H1 (cell line): ENCODE results near the gene IGFBP4. TPM values are rescaled to one million over a fixed set of nuclear protein-coding genes. Genes with fewer than 3 reads are reported as not detected.

Experiments
- CTCF ChIA-PET: fragments of 300-600 bp; sonication (Branson Sonifier 250); formaldehyde crosslinking; loops from one replicate; lab custom pipeline; 2021; ENCODE audit not compliant: partially characterized antibody; lab: Charles Lee
- POLR2A ChIA-PET: fragments of 300-600 bp; sonication (Branson Sonifier 250); formaldehyde crosslinking; loops from one replicate; lab custom pipeline; 2021; ENCODE audit warnings: inconsistent platforms; ENCODE audit not compliant: partially characterized antibody; lab: Charles Lee
- DNase-seq, 2 experiments: peaks; one replicate each; pipeline versions ENCODE4 v3.0.0 to v3.0.0-alpha.2; 2010 to 2022; ENCODE audit warnings: low spot score in 2 of 2, low read depth in 1 of 2, mixed read lengths in 1 of 2
- FAIRE-seq: peaks from 2 replicates; lab custom pipeline; 2011; peaks lifted over from hg19 to GRCh38; lab: Jason Lieb, UNC
- H2AFZ ChIP-seq: 2 replicates; pipeline ENCODE4 v1.8.1; 2012; ENCODE audit warnings: low read length, inconsistent platforms
- H2AK5ac ChIP-seq: 2 replicates; pipeline ENCODE4 v1.6.1; 2013; ENCODE audit warnings: low read depth, low read length
- H2BK120ac ChIP-seq: replicated peaks from 2 replicates; pipeline ENCODE3; 2013; ENCODE audit warnings: low read depth, low read length, inconsistent platforms
- H2BK12ac ChIP-seq: 2 replicates; pipeline ENCODE4 v1.6.1; 2013; ENCODE audit warnings: low read depth, low read length
- H2BK15ac ChIP-seq: 2 replicates; pipeline ENCODE4 v1.6.1; 2013; ENCODE audit warnings: low read length
- H2BK20ac ChIP-seq: 2 replicates; pipeline ENCODE4 v1.6.1; 2013; ENCODE audit warnings: low read length
- H2BK5ac ChIP-seq: 2 replicates; pipeline ENCODE4 v1.6.1; 2013; ENCODE audit warnings: low read depth, low read length
- H3K14ac ChIP-seq: 2 replicates; pipeline ENCODE4 v1.6.1; 2013; ENCODE audit warnings: inconsistent platforms; ENCODE audit not compliant: insufficient read length
- H3K18ac ChIP-seq: 2 replicates; pipeline ENCODE4 v1.6.1; 2013; ENCODE audit warnings: low read length; ENCODE audit errors: extremely low read depth
- H3K23ac ChIP-seq: 2 replicates; pipeline ENCODE4 v1.6.1; 2013; ENCODE audit warnings: inconsistent platforms; ENCODE audit not compliant: insufficient read length
- H3K23me2 ChIP-seq: 2 replicates; pipeline ENCODE4 v1.6.1; 2013; ENCODE audit warnings: low read depth, low read length
- H3K27ac ChIP-seq: 2 replicates; pipeline ENCODE4 v1.6.1; 2011; ENCODE audit warnings: low read depth, low read length, inconsistent platforms
- H3K27me3 ChIP-seq, 4 experiments: replicated peaks in 1 of 4; 1 replicate in 1 of 4; 2 replicates in 3 of 4; pipeline versions ENCODE4 v1.6.1 to v1.8.1; 2011 to 2013; ENCODE audit warnings: low read length in 3 of 4, mild to moderate bottlenecking in 3 of 4, inconsistent platforms in 2 of 4, mixed read lengths in 2 of 4, moderate library complexity in 1 of 4; ENCODE audit not compliant: control insufficient read depth in 3 of 4, insufficient read depth in 3 of 4; ENCODE audit errors: extremely low read depth in 1 of 4
- H3K36me3 ChIP-seq, 4 experiments: 2 replicates each; pipeline versions ENCODE4 v1.6.1 to v1.8.1; 2011 to 2013; ENCODE audit warnings: mild to moderate bottlenecking in 4 of 4, low read length in 3 of 4, moderate library complexity in 2 of 4, control low read depth in 1 of 4, inconsistent platforms in 1 of 4; ENCODE audit not compliant: insufficient read depth in 4 of 4, control insufficient read depth in 2 of 4
- H3K4ac ChIP-seq: replicated peaks from 2 replicates; pipeline ENCODE3; 2013; ENCODE audit warnings: low read length, low read depth, mixed read lengths, inconsistent platforms; ENCODE audit not compliant: insufficient read length
- H3K4me1 ChIP-seq, 4 experiments: replicated peaks in 1 of 4; 1 replicate in 1 of 4; 2 replicates in 3 of 4; pipeline versions ENCODE4 v1.6.1 to v1.8.1; 2011 to 2013; ENCODE audit warnings: low read length in 3 of 4, inconsistent platforms in 2 of 4, mixed read lengths in 1 of 4; ENCODE audit not compliant: insufficient read depth in 4 of 4, control insufficient read depth in 3 of 4
- H3K4me2 ChIP-seq, 2 experiments: 2 replicates each; pipeline versions ENCODE4 v1.6.1 to v1.8.1; 2011 to 2013; ENCODE audit warnings: low read depth in 2 of 2, low read length in 2 of 2, control low read depth in 1 of 2, inconsistent platforms in 1 of 2, mild to moderate bottlenecking in 1 of 2; ENCODE audit not compliant: insufficient read depth in 1 of 2
- H3K4me3 ChIP-seq, 4 experiments: fragments of 200-600, 300-600 bp in 1 of 4; sonication (generic), shearing (Covaris generic), sonication (Bioruptor Twin) in 1 of 4; 2 replicates each; pipeline versions ENCODE4 v1.5.1 to v1.8.1; 2011 to 2016; ENCODE audit warnings: low read length in 4 of 4, low read depth in 3 of 4, control low read depth in 2 of 4, inconsistent platforms in 2 of 4, mild to moderate bottlenecking in 2 of 4, mixed read lengths in 1 of 4, moderate library complexity in 1 of 4; ENCODE audit not compliant: insufficient read depth in 2 of 4; ENCODE audit errors: extremely low read depth in 1 of 4
- H3K56ac ChIP-seq: replicated peaks from 2 replicates; pipeline ENCODE3; 2013; ENCODE audit warnings: low read depth, mild to moderate bottlenecking, mixed read lengths, low read length, inconsistent platforms; ENCODE audit not compliant: insufficient read length
- H3K79me1 ChIP-seq: 2 replicates; pipeline ENCODE4 v1.6.1; 2013; ENCODE audit warnings: low read depth, low read length, control low read depth
- H3K79me2 ChIP-seq, 2 experiments: 2 replicates each; pipeline versions ENCODE4 v1.6.1 to v1.8.1; 2012 to 2013; ENCODE audit warnings: low read length in 2 of 2, mild to moderate bottlenecking in 2 of 2, inconsistent platforms in 1 of 2; ENCODE audit not compliant: insufficient read depth in 2 of 2, control insufficient read depth in 1 of 2
- H3K9ac ChIP-seq, 4 experiments: replicated peaks in 1 of 4; 1 replicate in 1 of 4; 2 replicates in 3 of 4; pipeline versions ENCODE4 v1.6.1 to v1.8.1; 2011 to 2013; ENCODE audit warnings: low read depth in 3 of 4, low read length in 3 of 4, control low read depth in 2 of 4, mild to moderate bottlenecking in 2 of 4, moderate library complexity in 2 of 4, inconsistent platforms in 1 of 4; ENCODE audit errors: extremely low read depth in 1 of 4
- H3K9me3 ChIP-seq, 2 experiments: 2 replicates each; pipeline versions ENCODE4 v1.6.1 to v1.8.1; 2012 to 2013; ENCODE audit warnings: mild to moderate bottlenecking in 2 of 2, moderate library complexity in 2 of 2, control low read depth in 1 of 2, inconsistent platforms in 1 of 2, low read depth in 1 of 2, low read length in 1 of 2, mixed read lengths in 1 of 2; ENCODE audit not compliant: insufficient read depth in 2 of 2
- H4K20me1 ChIP-seq, 2 experiments: replicated peaks in 1 of 2; 2 replicates each; pipeline versions ENCODE3 to v1.8.1; 2011 to 2013; ENCODE audit warnings: inconsistent platforms in 2 of 2, low read length in 2 of 2, mild to moderate bottlenecking in 1 of 2; ENCODE audit not compliant: insufficient read depth in 2 of 2, control insufficient read depth in 1 of 2
- H4K5ac ChIP-seq: 2 replicates; pipeline ENCODE4 v1.6.1; 2013; ENCODE audit warnings: low read length, low read depth, mixed read lengths, inconsistent platforms; ENCODE audit not compliant: insufficient read length
- H4K8ac ChIP-seq: 2 replicates; pipeline ENCODE4 v1.8.0; 2013; ENCODE audit warnings: mild to moderate bottlenecking, moderate library complexity, low read length, inconsistent platforms; ENCODE audit not compliant: insufficient read depth; ENCODE audit errors: extremely low read depth
- H4K91ac ChIP-seq: replicated peaks from 2 replicates; pipeline ENCODE3; 2013; ENCODE audit warnings: low read length, mixed read lengths, inconsistent platforms; ENCODE audit not compliant: insufficient read length
- HDAC2 ChIP-seq, 2 experiments: fragments of 300-600 bp in 1 of 2; sonication (generic) in 1 of 2; IDR thresholded peaks; 2 replicates each; pipeline ENCODE4 v1.6.1; 2011 to 2012; ENCODE audit warnings: low read depth in 2 of 2, low read length in 2 of 2, mild to moderate bottlenecking in 2 of 2, moderate library complexity in 2 of 2, borderline replicate concordance in 1 of 2, inconsistent platforms in 1 of 2
- KDM1A ChIP-seq: fragments of 200-600, 300-600 bp; sonication (generic); IDR thresholded peaks from 2 replicates; pipeline ENCODE4 v1.7.1; 2016; ENCODE audit warnings: mild to moderate bottlenecking, low read length, borderline replicate concordance
- WGBS, 2 experiments: shearing (Covaris generic) in 1 of 2; methylation state at CpG; one replicate each; pipeline versions ENCODE4 v1.1.6 to v1.1.7; 2013 to 2015; ENCODE audit warnings: low lambda C conversion rate in 2 of 2, mixed read lengths in 2 of 2, inconsistent platforms in 1 of 2, low coverage in 1 of 2, missing lambda C conversion rate in 1 of 2; ENCODE audit not compliant: insufficient replicate concordance in 2 of 2, insufficient coverage in 1 of 2, insufficient read length in 1 of 2; ENCODE audit errors: extremely low coverage in 1 of 2, missing lambda C conversion rate in 1 of 2; 5-methylcytosine and 5-hydroxymethylcytosine counted together
- polyA plus RNA-seq, 7 experiments: library from polyadenylated mRNA; depleted of rRNA in 3 of 7; stranded (reverse) in 5 of 7; unstranded in 2 of 7; fragments of >200 nt in 5 of 7; fragments of 200-250 nt in 2 of 7; gene quantifications; 1 replicate in 5 of 7; 2 replicates in 1 of 7; 4 replicates in 1 of 7; pipeline versions ENCODE4 v1.2.1 to v1.2.3, GENCODE V29; 2011 to 2013; ENCODE audit warnings: missing spikeins in 2 of 7, mixed read lengths in 2 of 7
- total RNA-seq: library from RNA; stranded (reverse); fragmentation: NEBNext Ultra II Directional; extraction: Animal tissue kit (Norgen Biotek cat#: 25700); gene quantifications from 2 replicates; pipeline ENCODE4 v1.2.1, GENCODE V29; 2021

IGFBP4 gene
- total and polyA plus RNA-seq, 2 of the 8 experiments (the other 6 are each of a cell fraction or from before 2014, with no cell fraction given), result 85.5 to 105 TPM

DNA sequence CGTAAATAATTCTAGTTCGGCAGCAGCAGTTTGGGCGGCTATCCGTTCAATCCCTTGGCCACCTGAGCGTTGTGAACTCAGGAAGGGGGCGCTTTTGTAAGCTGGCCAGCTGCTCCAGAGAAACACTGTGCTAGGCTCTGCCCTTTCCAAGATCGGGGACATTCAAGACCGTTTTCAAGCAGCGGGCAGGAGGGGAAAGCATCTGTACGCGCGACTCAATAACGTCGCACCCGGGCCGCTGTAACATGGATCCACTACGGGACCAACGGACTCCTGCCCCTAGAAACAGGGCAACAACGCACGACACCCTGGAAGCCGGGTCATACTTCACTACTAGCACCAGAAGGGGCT lies 26.0 kb upstream of the IGFBP4 start:
- DNase-seq (no peak), FAIRE-seq (no peak)
- Histone ChIP-seq H3K56ac (peak overlapping the region; percentile 21), H3K4me3 (peak overlapping the region; percentile 81 to 97 (median 95)), H4K91ac (peak overlapping the region; percentile 41), H4K5ac (peak overlapping the region; percentile 40), H3K36me3 (peaks cover 6 to 42% (median 27%) of the 10 kb centered on the region in 4 experiments), H3K79me2 (peaks cover 0 to 31% of the 10 kb centered on the region in 2 experiments; a peak in 2 of 4 replicates), H3K79me1 (no peaks in the 10 kb centered on the region), H2AFZ (peak overlapping the region; percentile 46; the same call in 1 of the 2 replicates), H3K4ac (no peak overlapping the region), H2BK20ac (no peak overlapping the region), H2BK12ac (no peak overlapping the region), H4K8ac (no peak overlapping the region; the same call in 1 of the 2 replicates), H3K27me3 (no peaks in the 10 kb centered on the region), H3K14ac (no peak overlapping the region), H3K4me2 (peak overlapping the region; percentile 80 to 83), H3K23ac (no peak overlapping the region), H2BK120ac (no peak overlapping the region), H2AK5ac (no peak overlapping the region), H3K9ac (peak overlapping the region; percentile 61 to 84 (median 69)), H3K9me3 (no peaks in the 10 kb centered on the region), H4K20me1 (peaks cover 3 to 5% of the 10 kb centered on the region in 2 experiments), H3K18ac (peak overlapping the region; percentile 78), H2BK5ac (peak overlapping the region; percentile 66), H3K23me2 (peaks cover 5% of the 10 kb centered on the region), H3K4me1 (peaks cover 2 to 10% (median 6%) of the 10 kb centered on the region in 4 experiments), H3K27ac (peak overlapping the region; percentile 55; the same call in 1 of the 2 replicates), H2BK15ac (no peak overlapping the region)
- TF ChIP-seq HDAC2 (IDR thresholded peaks at IDR 0.05; ENCODE audit: borderline replicate concordance in 1 of 2, low read depth in 2 of 2, low read length in 2 of 2), result peak in 1 of 2 experiments; percentile 80; a peak in 1 of 4 replicates
- no peak for TF ChIP-seq KDM1A
- WGBS, 2 experiments, result 1% methylated on average over 21 of the region's 21 CpGs; no CpG with 5 or more reads in 1 of the 2 experiments
- ChIA-PET CTCF (interaction anchor here (0.6 to 5.8 kb wide), 18 partner anchors 8 to 143 kb away, joined by 3 to 32 read pairs (median 4); no protein-coding TSS in a partner anchor), POLR2A (interaction anchor here (0.8 to 2.4 kb wide), 13 partner anchors 10 to 143 kb away, joined by 3 to 11 read pairs (median 5); partner anchors contain the start of gene IGFBP4)
